PC-9 (cell line): ENCODE data around the gene VPS8.

Experiments used
- CTCF ChIP-seq: fragments of 200-600 bp; sonication (generic); conservative IDR thresholded peaks from 2 replicates; pipeline ENCODE4 v1.6.1; 2017; ENCODE audit warnings: mixed run types, antibody characterized with exemption, mild to moderate bottlenecking, moderate library complexity
- EZH2 ChIP-seq: fragments of 200-600 bp; sonication (generic); IDR thresholded peaks from 2 replicates; pipeline ENCODE4 v1.8.0; 2017; ENCODE audit warnings: antibody characterized with exemption, low read depth

GRCh38 chr3:185051801-185052200 is 239.8 kb downstream of the VPS8 start:
- TF ChIP-seq CTCF (no peak), EZH2 (no peak)
